Right forelimb (tissue), 1 donor: ENCODE measurements around the gene NTRK3.
"Not testable (repeated sequence)": the region's sequence is repeated elsewhere in the genome, so short reads cannot be mapped to it uniquely, and the experiment has no call there.

Experiments used
- DNase-seq: peaks from one replicate; pipeline ENCODE4 v3.0.0-alpha.2; 2018

NTRK3 gene

GRCh38 chr15:87863152-87863551 lies 393.4 kb downstream of the NTRK3 start:
- no peak for DNase-seq

GRCh38 chr15:87860743-87861142 lies 395.8 kb downstream of the NTRK3 start:
- no peak for DNase-seq

- no peak for DNase-seq
These were observed 397.9 kb downstream of the NTRK3 start for GRCh38 chr15:87858651-87859050.

DNA sequence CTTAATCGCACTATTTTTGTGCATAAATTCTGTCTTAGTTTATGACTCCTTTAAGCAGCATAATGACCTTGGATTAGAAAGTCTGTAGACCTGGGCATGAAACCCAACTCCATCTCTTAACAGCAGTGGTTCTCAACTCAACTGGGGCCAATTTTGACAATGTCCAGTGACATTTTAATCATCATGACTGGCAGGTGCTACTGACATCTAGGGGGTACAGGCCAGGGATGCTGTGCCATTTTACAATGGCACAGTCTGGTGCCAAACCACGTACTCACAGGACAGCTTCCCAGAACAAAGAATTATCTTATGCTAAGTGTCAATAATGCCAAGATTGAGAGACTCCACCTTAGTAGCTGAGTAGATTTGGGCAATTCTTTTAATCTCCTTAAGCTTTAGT lies 405.0 kb downstream of the NTRK3 start:
- no peak for DNase-seq

- no peak for DNase-seq
These were observed 405.6 kb downstream of the NTRK3 start for GRCh38 chr15:87850916-87851315.

- no peak for DNase-seq
These were observed 407.4 kb downstream of the NTRK3 start for GRCh38 chr15:87849181-87849580.

DNA sequence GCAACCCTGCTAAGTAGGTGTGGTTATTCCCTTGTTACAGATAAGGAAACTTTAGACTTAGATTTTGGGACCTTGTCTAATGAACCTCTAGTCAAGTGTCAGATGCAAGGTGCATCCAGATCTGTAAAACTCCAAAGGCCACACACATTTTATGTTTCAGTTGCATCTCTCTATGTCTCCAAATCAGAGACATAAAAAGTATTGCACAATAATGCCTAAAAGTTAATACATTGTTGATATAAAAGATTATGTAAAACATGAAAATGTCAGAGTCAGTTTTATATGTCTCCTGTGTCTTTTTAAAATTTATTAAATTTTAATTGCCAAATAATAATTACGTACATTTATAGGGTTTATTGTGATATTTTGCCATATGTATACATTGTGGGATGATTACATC lies 408.5 kb downstream of the NTRK3 start:
- no peak for DNase-seq

GRCh38 chr15:87846746-87847145 lies 409.8 kb downstream of the NTRK3 start:
- DNase-seq: no peak

GRCh38 chr15:87843312-87843711 lies 413.2 kb downstream of the NTRK3 start:
- DNase-seq: no peak

- DNase-seq: no peak
These were observed 415.0 kb downstream of the NTRK3 start for GRCh38 chr15:87841426-87841998.

DNA sequence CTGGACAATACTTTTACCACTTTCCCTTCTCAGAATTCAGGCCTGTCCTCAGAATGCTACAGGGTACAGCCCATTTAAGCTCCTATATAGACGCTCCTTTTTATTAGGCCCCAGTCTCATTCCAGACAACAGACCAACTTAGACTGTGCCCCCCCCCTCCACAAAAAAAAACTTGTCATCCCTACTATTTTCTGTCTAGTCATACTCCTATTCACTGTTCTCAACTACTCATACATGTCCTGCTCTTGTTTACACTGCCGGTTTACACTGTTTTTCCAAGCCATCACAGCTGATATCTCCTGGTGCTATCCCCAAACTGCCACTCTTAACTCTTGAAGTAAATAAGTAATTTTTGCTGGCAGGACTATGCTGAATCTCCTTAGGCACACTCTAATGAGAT lies 420.7 kb downstream of the NTRK3 start:
- not testable (repeated sequence) for DNase-seq

DNA sequence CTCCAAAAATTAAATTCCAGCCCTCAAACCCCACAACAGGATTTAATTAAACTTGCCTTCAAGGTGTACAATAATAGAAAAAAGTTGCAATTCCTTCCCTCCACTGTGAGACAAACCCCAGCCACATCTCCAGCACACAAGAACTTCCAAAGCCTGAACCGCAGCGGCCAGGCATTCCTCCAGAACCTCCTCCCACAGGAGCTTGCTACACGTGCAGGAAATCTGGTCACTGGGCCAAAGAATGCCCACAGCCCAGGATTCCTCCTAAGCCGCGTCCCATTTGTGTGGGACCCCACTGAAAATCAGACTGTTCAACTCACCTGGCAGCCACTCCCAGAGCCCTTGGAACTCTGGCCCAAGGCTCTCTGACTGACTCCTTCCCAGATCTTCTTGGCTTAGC lies 423.2 kb downstream of the NTRK3 start:
- not testable (repeated sequence) for DNase-seq

DNA sequence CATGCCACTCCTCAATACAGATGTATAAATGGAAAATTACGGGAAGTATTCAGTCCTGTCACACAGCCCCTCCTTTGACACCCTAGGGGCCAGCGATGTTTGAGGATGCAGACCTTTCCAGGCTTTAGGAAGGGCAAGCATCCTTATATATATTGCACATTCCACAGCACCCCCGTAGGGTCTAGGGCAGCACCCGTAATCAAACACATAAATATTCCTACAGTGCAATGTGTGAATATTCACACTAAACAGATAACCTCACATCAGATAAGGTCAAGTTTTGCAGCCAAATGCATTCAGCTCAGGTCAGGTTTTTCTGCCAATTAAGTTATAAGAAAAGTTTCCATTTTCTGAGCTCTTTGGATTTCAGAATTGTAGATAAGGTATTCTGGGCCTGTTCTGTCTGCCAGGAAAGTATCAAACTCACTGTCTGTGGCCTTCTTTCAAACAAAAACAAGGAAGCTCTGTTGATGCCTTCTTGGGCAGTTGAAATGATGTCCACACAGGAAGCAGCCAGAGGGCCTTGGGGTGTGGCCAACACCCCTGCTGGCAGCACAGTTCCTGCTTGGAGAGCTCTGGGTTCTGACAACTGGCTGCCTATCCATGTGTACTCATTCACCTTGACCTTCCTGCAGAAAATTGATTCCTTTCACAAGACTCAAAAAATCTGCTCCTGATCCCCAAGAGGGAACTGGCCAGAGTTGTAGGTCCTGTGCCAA lies 427.0 kb downstream of the NTRK3 start:
- no peak for DNase-seq

DNA sequence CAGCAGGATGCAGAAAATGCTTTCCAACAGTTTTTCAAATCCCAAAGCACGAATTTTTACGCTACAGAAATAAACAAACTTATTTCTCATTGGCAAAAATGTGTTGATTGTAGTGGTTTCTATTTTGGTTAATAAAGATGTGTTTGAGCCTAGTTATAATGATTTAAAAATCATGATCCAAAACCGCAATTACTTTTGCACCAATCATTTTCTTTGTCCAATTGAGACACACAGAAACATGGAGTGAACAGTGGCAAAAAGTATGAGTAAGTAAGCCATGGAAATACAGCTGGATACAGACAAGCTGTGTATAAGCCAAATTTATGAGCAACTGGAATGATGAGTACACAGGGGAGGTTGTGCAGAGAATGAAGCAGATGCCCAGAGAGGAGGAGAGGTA lies 427.9 kb downstream of the NTRK3 start:
- DNase-seq: no peak

DNA sequence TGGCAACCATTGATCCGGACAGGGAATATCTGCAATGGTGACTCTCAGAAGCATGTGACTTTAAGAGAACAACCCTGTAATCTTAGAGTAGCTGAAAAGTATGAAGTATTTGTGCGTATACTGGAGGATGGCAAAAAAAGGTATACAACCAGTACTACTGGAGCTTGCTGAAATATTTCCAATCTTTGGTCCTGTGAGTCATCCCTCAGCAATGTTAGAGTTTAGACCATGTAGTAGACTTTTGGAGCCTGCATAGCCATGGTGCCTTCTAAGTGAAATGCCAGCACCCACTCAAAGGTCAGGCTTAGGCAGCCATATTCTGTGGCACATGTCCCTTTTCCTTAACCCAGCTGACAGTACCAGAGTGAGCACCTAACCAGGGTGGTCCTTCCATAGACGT lies 429.4 kb downstream of the NTRK3 start:
- DNase-seq: no peak

- DNase-seq: no peak
These were observed 430.3 kb downstream of the NTRK3 start for GRCh38 chr15:87826119-87826747.

DNA sequence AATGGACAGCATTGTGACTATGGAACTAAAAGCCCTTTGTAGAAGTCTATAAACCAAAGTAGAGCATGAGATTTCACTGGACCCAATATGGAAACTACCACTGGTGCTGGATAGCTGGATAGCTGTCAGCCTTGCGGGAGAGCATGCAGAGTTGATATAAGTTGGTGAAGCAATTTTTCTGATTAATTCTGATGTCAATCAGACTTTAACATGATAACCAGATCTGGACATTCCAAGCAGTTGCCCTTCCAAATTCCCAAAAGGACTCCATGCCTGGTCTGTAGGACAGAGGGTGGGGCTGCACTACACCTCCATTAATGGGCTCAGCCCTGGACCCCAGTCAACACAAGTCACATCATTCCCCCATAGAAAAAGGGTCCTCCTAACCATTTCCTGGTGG lies 437.8 kb downstream of the NTRK3 start:
- DNase-seq: no peak

- DNase-seq: no peak
These were observed 439.0 kb downstream of the NTRK3 start for GRCh38 chr15:87817553-87817952.

GRCh38 chr15:87816811-87817210 lies 439.7 kb downstream of the NTRK3 start:
- DNase-seq: no peak

DNA sequence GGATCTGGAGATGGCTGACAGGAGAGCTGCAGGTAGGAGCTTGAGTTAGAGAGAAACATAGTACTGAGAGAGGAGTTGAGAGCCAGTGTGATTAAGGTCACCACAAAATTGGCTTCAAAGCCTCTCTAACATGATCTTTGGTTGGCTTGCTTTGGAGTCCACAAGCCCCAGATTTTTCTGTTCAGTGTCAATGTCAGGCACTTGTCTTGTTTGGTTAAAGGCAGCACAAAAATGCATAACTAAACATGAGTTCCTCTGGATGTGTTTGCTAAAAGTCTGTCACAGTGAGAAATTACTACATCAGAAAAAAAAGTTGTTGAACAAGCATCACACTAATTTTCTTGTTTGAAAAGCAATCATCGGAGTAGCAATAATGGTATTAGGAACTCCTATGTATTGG lies 440.5 kb downstream of the NTRK3 start:
- no peak for DNase-seq
